HFF-Myc (cell line): ENCODE measurements around the gene GSN.

Experiments used
- DNase-seq: peaks from one replicate; pipeline ENCODE4 v3.0.0-alpha.2; 2011; ENCODE audit warnings: low read depth; ENCODE audit errors: extremely low read depth
- H3K4me3 ChIP-seq: replicated peaks from 2 replicates; pipeline ENCODE4 v1.5.1; 2011; ENCODE audit warnings: low read depth, mild to moderate bottlenecking, control low read depth, low read length
- CTCF ChIP-seq: IDR thresholded peaks from 2 replicates; pipeline ENCODE4 v1.5.1; 2012; ENCODE audit warnings: mild to moderate bottlenecking, low read depth, low read length, control low read depth; ENCODE audit errors: missing control alignments

Gene GSN

DNA sequence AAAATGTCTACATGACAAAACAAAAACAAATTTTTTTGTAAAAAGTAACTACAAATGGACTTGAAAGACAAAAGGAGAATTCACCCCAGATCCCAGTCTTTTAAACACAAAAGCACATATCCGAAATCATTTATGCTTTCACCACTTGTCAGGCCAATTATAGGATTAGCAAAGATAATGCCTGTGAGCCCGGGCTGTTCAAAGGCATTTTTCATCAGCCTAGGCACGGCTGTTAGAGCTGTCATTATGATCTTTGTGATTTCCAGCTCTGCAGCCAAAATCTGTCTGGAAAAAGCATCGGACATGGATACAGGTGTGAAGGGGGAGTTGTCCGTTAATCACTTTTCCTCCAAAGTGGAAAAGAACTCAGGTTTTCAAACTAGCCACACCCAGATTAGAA is 42.7 kb upstream of the GSN start:
- no peak for DNase-seq
- no peak overlapping the region for H3K4me3 ChIP-seq
- no peak for TF ChIP-seq CTCF

DNA sequence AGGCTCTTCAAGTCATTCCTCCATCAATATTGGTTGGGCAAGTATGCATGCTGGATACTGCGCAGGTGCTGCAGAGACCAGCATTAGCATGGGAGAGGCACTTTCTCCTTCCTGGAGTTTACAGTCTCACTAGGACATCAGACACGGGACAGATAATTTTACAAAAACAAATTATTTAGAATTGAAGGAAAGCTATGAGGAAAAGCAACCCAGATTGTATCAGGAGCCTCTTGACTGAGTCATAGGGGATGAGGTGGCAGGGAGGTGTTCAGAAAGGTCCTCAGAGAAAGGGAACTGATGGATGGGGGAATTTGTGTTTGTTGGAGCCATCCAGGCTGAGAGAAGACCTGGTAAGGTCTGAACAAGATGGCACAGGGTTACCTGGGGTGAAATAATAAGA is 41.8 kb upstream of the GSN start:
- TF ChIP-seq CTCF, result no peak
- H3K4me3 ChIP-seq, result no peak overlapping the region
- no peak for DNase-seq

GRCh38 chr9:121227862-121228261 is 40.1 kb upstream of the GSN start:
- no peak overlapping the region for H3K4me3 ChIP-seq
- no peak for TF ChIP-seq CTCF
- DNase-seq, result no peak

DNA sequence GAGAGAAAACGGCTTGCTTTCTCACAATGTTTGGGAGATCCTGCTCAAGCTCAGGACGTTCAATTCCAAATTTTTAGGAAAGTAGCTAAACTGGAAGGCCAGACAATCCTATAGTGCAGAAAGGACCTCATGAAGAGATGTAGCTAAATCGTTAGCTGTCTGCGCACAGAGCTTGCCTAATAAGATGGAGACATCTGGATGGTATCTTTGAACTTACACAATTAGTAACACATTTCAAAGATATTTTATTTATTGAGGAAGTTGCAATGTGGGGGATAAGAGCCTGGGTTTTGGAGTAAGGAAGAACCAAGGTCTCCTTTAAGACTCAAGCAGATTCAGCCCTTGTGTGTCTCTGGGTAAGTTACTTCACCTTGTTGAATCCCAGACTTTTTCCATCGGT is 37.7 kb upstream of the GSN start:
- TF ChIP-seq CTCF, result no peak
- DNase-seq, result no peak
- H3K4me3 ChIP-seq, result no peak overlapping the region

GRCh38 chr9:121232251-121232650 is 35.7 kb upstream of the GSN start:
- peak; percentile 33 for DNase-seq
- no peak for TF ChIP-seq CTCF
- no peak overlapping the region for H3K4me3 ChIP-seq

DNA sequence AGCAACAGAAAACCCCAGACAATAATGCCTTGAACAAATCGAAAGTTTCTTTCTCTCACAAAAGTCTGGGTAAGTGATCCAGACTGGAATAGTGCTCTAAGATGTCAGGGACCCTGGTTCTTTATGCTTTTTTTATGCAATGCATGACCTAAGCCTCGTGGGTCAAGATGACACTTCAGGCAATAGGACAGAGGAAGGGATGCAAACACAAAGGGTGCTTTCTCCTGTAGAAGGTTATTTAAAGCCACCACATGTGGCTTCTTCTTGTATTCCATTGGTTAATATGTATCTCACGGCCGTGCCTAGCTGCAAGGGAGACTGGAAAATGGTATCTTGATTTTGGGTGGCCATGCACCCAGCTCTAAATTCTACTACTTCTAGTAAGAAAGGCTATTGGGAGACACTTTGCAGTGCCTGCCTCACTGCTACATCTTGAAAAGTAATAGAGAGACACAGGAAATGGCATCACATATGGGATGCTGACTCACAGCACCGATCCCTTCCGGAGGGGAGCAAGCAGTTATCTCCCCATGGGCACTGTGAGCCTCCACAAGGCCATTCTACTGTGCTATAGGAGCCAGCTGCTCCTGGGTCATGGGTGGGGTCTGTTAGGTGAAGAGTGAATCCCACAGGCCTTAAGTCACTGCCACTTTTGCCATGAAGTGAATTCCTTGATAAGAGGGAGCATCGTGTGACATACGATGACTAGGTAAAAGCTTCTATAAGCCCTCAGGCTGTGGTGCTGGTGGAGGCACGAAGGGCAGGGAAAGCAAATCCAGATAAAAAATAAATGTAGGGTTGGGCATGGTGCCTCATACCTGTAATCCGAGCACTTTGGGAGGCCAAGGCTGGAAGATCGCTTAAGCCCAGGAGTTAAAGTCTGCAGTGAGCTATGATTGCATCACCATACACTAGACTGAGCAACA is 33.8 kb upstream of the GSN start:
- no peak for TF ChIP-seq CTCF
- 0 out of 2 replicates have a peak overlapping the region, but pooled peaks have one; percentile 8 for H3K4me3 ChIP-seq

More for the DNA sequence above, 33.8 kb upstream of the GSN start:
- peak; percentile 88 for DNase-seq
